GM21367 (cell line): ENCODE results near the gene IL3RA.
"Not testable (repeated sequence)": the region's sequence is repeated elsewhere in the genome, so short reads cannot be mapped to it uniquely, and the experiment has no call there.

Source experiments
- ATAC-seq: cut with Tn5 transposase; IDR thresholded peaks from one replicate; pipeline ENCODE4 v1.9.1; 2021; ENCODE audit not compliant: unreplicated experiment

Gene IL3RA

DNA sequence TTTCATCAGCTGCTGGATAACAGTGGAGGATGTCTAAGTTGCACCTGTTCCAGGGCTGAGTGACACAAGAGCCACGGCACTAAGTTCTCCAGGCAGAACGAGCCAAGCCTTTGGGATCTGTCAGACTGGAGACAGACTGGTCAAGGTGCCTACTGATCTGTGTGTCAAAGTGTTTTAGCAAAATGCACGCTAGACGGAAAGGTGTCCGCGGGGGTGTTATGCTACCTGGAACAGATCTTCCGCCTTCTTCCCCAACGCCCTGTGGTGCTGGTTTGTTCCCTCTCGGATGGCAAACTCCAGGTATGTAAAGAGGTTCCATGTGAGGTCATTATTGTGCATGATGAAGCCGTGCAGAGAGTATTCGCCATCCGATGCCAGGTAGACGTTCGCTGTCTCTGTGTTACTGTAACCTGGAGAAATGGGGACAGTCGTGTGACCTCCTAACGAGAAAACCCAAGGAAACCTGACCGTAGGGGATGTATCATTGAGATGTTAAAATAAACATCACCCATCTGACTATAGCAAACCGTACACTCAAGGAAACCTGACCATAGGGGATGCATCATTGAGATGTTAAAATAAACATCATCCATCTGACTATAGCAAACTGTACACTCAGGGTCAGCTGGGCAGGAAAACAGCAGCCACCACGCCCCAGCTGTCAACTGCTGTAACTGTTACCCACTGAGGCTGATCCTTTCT, 85.0 kb downstream of the IL3RA start:
- ATAC-seq: no peak

DNA sequence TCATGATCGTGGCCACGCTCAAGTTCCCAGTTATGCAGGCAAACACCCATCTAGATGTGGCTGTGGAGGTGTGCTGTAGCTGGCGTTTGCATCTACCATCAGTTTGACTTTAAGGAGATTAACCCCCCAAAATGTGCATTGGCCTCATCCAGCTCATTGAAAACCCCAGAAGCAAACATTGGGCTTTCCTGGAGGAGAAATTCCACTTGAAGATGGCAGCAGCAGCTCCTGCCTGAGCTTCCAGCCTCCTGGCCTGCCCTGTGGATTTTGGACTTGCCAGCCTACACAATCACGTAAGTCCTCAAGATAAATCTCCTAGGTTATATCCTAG, 85.5 kb downstream of the IL3RA start:
- no peak for ATAC-seq

DNA sequence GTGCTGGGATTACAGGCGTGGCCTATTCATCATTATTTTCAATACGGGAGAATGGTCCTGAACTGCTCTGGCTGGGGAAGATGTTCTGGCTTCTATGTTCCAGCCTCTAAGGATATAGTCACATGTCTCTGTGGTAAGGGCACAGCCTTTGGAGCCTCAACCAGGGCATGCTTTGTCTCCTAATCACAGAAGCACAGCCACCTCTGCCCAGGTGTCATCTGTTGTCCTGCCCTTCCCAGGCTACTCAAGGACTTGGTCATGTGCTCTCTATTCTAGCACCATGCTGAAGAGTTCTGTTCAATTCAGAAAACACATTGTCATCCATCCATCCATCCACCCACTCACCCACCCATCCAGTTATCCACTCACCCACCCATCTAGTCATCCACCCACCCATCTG, 86.6 kb downstream of the IL3RA start:
- no peak for ATAC-seq

DNA sequence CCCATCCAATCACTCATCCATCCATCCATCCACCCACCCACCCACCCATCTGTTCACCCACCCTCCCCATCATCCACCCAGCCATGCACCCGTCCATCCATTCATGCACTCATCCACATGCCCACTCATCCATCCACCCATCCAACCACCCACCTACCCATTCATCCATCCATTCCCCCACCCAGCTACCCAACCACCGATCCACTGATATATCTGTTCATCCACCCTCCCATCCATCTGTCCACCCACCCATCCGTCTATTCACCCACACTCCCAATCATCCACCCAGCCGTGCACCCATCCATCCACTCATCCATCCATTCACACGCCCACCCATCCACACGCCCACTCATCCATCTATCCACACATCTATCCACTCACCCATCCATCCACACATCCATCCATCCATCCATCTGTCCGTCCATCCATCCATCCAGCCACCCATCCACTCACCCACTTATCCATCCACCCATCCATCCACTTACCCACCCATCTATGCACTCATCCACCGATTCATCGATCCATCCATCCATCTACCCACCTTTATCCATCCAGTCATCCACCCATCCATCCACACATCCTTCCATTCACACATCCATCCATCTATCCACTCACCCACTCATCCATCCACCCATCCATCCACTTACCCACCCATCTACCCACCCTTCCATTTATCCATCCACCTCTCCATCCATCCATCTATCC, 87.7 kb downstream of the IL3RA start:
- no peak for ATAC-seq

DNA sequence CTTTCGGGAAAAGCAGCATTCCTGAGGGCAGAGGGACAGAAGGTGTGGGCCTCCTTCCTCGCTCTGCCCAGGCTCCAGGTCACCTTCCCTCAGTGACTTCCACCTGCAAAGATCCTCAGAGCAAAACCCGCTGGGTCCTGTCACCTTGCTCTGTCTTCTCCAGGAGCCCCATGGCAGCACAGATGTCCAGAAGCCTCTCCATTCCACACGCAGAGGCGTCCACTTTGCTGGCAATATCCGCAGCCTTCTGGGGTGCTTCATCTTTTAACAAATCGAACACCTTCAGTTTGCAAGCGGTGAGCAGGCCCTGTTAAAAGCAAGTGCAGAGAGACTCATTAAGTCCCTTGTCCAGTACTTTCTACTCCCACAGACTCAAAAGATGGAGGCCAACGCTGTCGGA, 88.8 kb downstream of the IL3RA start:
- no peak for ATAC-seq

DNA sequence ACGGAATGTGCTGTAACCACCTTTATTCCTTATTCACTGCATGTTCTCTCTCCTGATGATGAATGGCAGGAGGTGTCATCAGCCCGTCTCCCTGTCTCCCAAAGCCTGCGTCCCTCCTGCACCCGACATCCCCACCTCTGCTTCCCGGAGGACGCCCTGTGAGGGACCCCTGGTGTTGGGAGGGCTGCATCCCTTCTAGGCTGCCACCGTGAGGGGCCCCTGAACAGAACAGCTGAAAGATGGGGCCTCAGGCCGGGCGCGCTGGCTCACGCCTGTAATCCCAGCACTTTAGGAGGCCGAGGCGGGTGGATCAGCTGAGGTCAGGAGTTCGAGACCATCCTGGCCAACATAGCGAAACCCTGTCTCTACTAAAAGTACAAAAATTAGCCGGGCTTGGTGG, 89.7 kb downstream of the IL3RA start:
- ATAC-seq: not testable (repeated sequence)

DNA sequence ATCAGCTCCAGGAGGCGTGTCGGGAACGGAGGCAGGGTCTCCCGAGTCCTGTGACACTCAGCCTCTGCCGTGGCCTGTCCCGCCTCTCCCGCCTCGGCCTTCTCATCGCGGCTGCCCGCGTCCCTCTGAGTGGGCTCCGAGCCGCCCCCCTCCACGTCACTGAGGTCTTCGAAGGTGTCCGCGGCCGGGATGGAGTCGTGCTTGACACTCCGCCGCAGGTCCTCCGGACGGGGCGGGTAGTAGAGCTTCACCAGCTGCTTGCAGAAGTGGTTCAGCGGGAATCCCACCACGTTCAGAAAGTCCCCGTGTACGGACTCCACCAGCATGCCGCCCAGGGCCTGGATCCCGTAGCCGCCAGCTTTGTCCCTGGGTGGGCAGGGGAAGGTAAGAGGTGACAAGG, 91.2 kb downstream of the IL3RA start:
- ATAC-seq: no peak

DNA sequence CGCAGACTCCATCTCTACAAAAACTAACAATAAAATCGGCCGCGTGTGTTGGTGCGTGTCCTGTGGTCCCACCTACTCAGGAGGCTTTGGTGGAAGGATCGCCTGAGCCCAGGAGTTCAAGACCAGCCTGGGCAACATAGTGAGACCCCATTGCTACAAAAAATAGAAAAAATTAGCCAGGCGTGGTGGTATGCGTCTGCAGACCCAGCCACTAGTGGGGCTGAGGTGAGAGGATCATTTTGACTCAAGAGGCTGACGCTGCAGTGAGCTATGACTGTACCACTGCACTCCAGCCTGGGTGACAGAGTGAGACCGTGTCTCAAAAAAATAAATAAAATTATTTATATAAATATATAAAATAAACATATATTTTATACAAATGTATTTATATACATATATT, 93.9 kb downstream of the IL3RA start:
- no peak for ATAC-seq
